SK-N-SH (cell line): ENCODE data around the gene RAVER2. TPM values are rescaled to one million over a fixed set of nuclear protein-coding genes. Genes with fewer than 3 reads are reported as not detected.

Experiments used
- CTCF ChIA-PET: fragments of 300-600, 350-600 bp; formaldehyde crosslinking; extraction: SDS; loops from one replicate; lab custom pipeline; 2021; lab: Yijun Ruan, JAX
- POLR2A ChIA-PET: fragments of 350-600 bp; sonication (Branson Sonifier 250); formaldehyde crosslinking; extraction: SDS; loops from one replicate; lab custom pipeline; 2020; ENCODE audit warnings: antibody characterized with exemption, inconsistent platforms; lab: Yijun Ruan, JAX
- DNase-seq: peaks from one replicate; pipeline ENCODE4 v3.0.0; 2012
- H2AFZ ChIP-seq: fragments of 200-600 bp; sonication (generic); 2 replicates; pipeline ENCODE4 v1.8.1; 2016; ENCODE audit warnings: antibody characterized with exemption, mild to moderate bottlenecking, low read depth
- H3F3A ChIP-seq: fragments of 200-600 bp; sonication (generic); replicated peaks from 2 replicates; pipeline ENCODE3; 2016; ENCODE audit warnings: antibody characterized with exemption, mild to moderate bottlenecking; ENCODE audit not compliant: insufficient read depth
- H3K27ac ChIP-seq, 2 experiments: fragments of 200-500 bp in 1 of 2; fragments of 200-600 bp in 1 of 2; sonication (Bioruptor generic) in 1 of 2; sonication (generic), shearing (Covaris generic) in 1 of 2; 2 replicates each; pipeline versions ENCODE4 v1.5.1 to v1.6.1; 2014 to 2016; ENCODE audit warnings: low read depth in 2 of 2, inconsistent platforms in 1 of 2, low read length in 1 of 2, mild to moderate bottlenecking in 1 of 2, mixed read lengths in 1 of 2
- H3K27me3 ChIP-seq: fragments of 200-600 bp; sonication (generic), shearing (Covaris generic); 2 replicates; pipeline ENCODE4 v1.6.1; 2016; ENCODE audit warnings: mixed run types; ENCODE audit not compliant: insufficient read depth
- H3K36me3 ChIP-seq, 2 experiments: fragments of 200-500 bp in 1 of 2; fragments of 200-600 bp in 1 of 2; sonication (Bioruptor generic) in 1 of 2; sonication (generic) in 1 of 2; replicated peaks in 1 of 2; 2 replicates each; pipeline versions ENCODE3 to v1.5.1; 2014 to 2016; ENCODE audit warnings: low read length in 1 of 2, mild to moderate bottlenecking in 1 of 2; ENCODE audit not compliant: insufficient read depth in 2 of 2, control insufficient read depth in 1 of 2
- H3K4me1 ChIP-seq, 2 experiments: fragments of 200-500 bp in 1 of 2; fragments of 200-600 bp in 1 of 2; sonication (Bioruptor generic) in 1 of 2; sonication (generic), shearing (Covaris generic) in 1 of 2; 2 replicates each; pipeline versions ENCODE4 v1.5.1 to v1.6.1; 2014 to 2016; ENCODE audit warnings: low read depth in 1 of 2, low read length in 1 of 2, mixed run types in 1 of 2; ENCODE audit not compliant: insufficient read depth in 2 of 2, control insufficient read depth in 1 of 2
- H3K4me2 ChIP-seq: fragments of 200-600 bp; sonication (generic), shearing (Covaris generic); 2 replicates; pipeline ENCODE4 v1.6.1; 2017; ENCODE audit warnings: mixed run types
- H3K4me3 ChIP-seq, 2 experiments: fragments of 200-500 bp in 1 of 2; fragments of 200-600 bp in 1 of 2; sonication (Bioruptor generic) in 1 of 2; sonication (generic), shearing (Covaris generic) in 1 of 2; 2 replicates each; pipeline versions ENCODE4 v1.5.1 to v1.8.1; 2014 to 2016; ENCODE audit warnings: low read depth in 2 of 2, inconsistent platforms in 1 of 2, low read length in 1 of 2, mild to moderate bottlenecking in 1 of 2, mixed read lengths in 1 of 2, moderate library complexity in 1 of 2
- H3K79me2 ChIP-seq: fragments of 200-600 bp; sonication (generic); 2 replicates; pipeline ENCODE4 v1.8.1; 2017; ENCODE audit warnings: mild to moderate bottlenecking; ENCODE audit not compliant: insufficient read depth
- H3K9ac ChIP-seq: fragments of 200-600 bp; sonication (generic); 2 replicates; pipeline ENCODE4 v1.6.1; 2017; ENCODE audit warnings: mixed run types
- H3K9me2 ChIP-seq: fragments of 200-600 bp; sonication (generic); 2 replicates; pipeline ENCODE4 v1.6.1; 2017; ENCODE audit warnings: mixed run types
- H3K9me3 ChIP-seq: fragments of 200-600 bp; sonication (generic); 2 replicates; pipeline ENCODE4 v1.6.1; 2017; ENCODE audit warnings: mixed run types, mild to moderate bottlenecking, moderate library complexity
- H4K20me1 ChIP-seq: fragments of 200-600 bp; sonication (generic); 2 replicates; pipeline ENCODE4 v1.6.1; 2017; ENCODE audit warnings: mild to moderate bottlenecking, mixed run types; ENCODE audit not compliant: insufficient read depth
- CHD2 ChIP-seq: fragments of 150-350 bp; IDR thresholded peaks from 2 replicates; pipeline ENCODE4 v1.6.1; 2018; ENCODE audit warnings: low read length; ENCODE audit not compliant: partially characterized antibody
- ELF1 ChIP-seq: IDR thresholded peaks from 2 replicates; pipeline ENCODE4 v1.4.0; 2012
- EP300 ChIP-seq, 2 experiments: IDR thresholded peaks; 2 replicates each; pipeline versions ENCODE4 v1.4.0 to v1.6.1; 2012; ENCODE audit warnings: borderline replicate concordance in 1 of 2, low read depth in 1 of 2, low read length in 1 of 2
- EZH2phosphoT487 ChIP-seq: fragments of 200-600 bp; sonication (generic); IDR thresholded peaks from 2 replicates; pipeline ENCODE4 v1.6.1; 2017; ENCODE audit warnings: low read depth, mixed run types, mild to moderate bottlenecking, antibody characterized with exemption, moderate library complexity, borderline replicate concordance
- FOXJ3 ChIP-seq: sonication (generic); formaldehyde crosslinking; IDR thresholded peaks from 2 replicates; pipeline ENCODE4 v1.5.1; 2020; ENCODE audit warnings: mild to moderate bottlenecking, missing genetic modification reagents
- GATA2 ChIP-seq: sonication (generic); formaldehyde crosslinking; IDR thresholded peaks from 2 replicates; pipeline ENCODE4 v1.5.0; 2020; ENCODE audit warnings: mild to moderate bottlenecking, missing genetic modification reagents
- JUND ChIP-seq: IDR thresholded peaks from 2 replicates; pipeline ENCODE4 v1.4.0; 2012
- PBX3 ChIP-seq: IDR thresholded peaks from 2 replicates; pipeline ENCODE4; 2012
- POLR2AphosphoS5 ChIP-seq: IDR thresholded peaks from 2 replicates; pipeline ENCODE4 v1.6.1; 2012; ENCODE audit warnings: low read depth, low read length
- RAD21 ChIP-seq: IDR thresholded peaks from 2 replicates; pipeline ENCODE4 v1.6.1; 2012; ENCODE audit warnings: mild to moderate bottlenecking, low read length
- RXRA ChIP-seq: IDR thresholded peaks from 2 replicates; pipeline ENCODE4 v1.4.0; 2012; ENCODE audit warnings: low read depth, mild to moderate bottlenecking, borderline replicate concordance
- SIN3A ChIP-seq: IDR thresholded peaks from 2 replicates; pipeline ENCODE4 v1.6.1; 2012; ENCODE audit warnings: low read depth, mild to moderate bottlenecking, low read length, moderate library complexity, borderline replicate concordance
- SMC3 ChIP-seq: IDR thresholded peaks from 2 replicates; pipeline ENCODE4 v1.6.1; 2012; ENCODE audit warnings: low read depth, low read length, improper control_type of control experiment
- TAF1 ChIP-seq: IDR thresholded peaks from 2 replicates; pipeline ENCODE4 v1.6.1; 2012; ENCODE audit warnings: low read depth, mild to moderate bottlenecking, low read length, moderate library complexity, borderline replicate concordance
- TCF12 ChIP-seq: IDR thresholded peaks from 2 replicates; pipeline ENCODE4 v1.4.0; 2012
- USF1 ChIP-seq: IDR thresholded peaks from 2 replicates; pipeline ENCODE4 v1.4.0; 2012; ENCODE audit warnings: low read depth, borderline replicate concordance
- ZBTB33 ChIP-seq: IDR thresholded peaks from 2 replicates; pipeline ENCODE4 v1.4.0; 2012; ENCODE audit warnings: low read depth, borderline replicate concordance
- WGBS: methylation state at CpG from one replicate; pipeline ENCODE4 v1.1.6; 2017; ENCODE audit warnings: low lambda C conversion rate; 5-methylcytosine and 5-hydroxymethylcytosine counted together
- polyA plus RNA-seq, 3 experiments: library from polyadenylated mRNA; depleted of rRNA; stranded (reverse); fragments of >200 nt; gene quantifications; 2 replicates each; pipeline ENCODE4 v1.2.3, GENCODE V29; 2012

Gene RAVER2
- polyA plus RNA-seq, 1 of the 3 experiments (the other 2 are of a cell fraction), result 7.3 TPM

GRCh38 chr1:64856553-64856952 lies 111.7 kb downstream of the RAVER2 start:
- CTCF ChIA-PET, result interaction anchor here (1.0 to 1.1 kb wide), 2 partner anchors 12 to 14 kb away, joined by 3 to 5 read pairs; no protein-coding TSS in a partner anchor
- Histone ChIP-seq H3K27me3 (no peaks in the 10 kb centered on the region), H3K27ac (no peak overlapping the region; a peak in 1 of 4 replicates), H3K4me1 (no peaks in the 10 kb centered on the region; a peak in 1 of 4 replicates), H3K9me3 (no peaks in the 10 kb centered on the region), H3K4me2 (no peak overlapping the region), H4K20me1 (no peaks in the 10 kb centered on the region), H3K4me3 (no peak overlapping the region), H3K9me2 (no peaks in the 10 kb centered on the region), H3F3A (no peaks in the 10 kb centered on the region), H2AFZ (no peak overlapping the region), H3K79me2 (no peaks in the 10 kb centered on the region), H3K36me3 (peaks cover 45 to 71% of the 10 kb centered on the region in 2 experiments), H3K9ac (no peak overlapping the region)
- POLR2A ChIA-PET, result no interaction called here
- TF ChIP-seq SMC3 (no peak), GATA2 (no peak), USF1 (no peak), RXRA (no peak), JUND (no peak), EZH2phosphoT487 (no peak), ZBTB33 (no peak), ELF1 (no peak), TAF1 (no peak), CHD2 (no peak), FOXJ3 (no peak), EP300 (IDR thresholded peaks at IDR 0.05; ENCODE audit: borderline replicate concordance in 1 of 2, low read depth in 1 of 2, low read length in 1 of 2) (no peak), TCF12 (no peak), POLR2AphosphoS5 (no peak), SIN3A (no peak), RAD21 (no peak), PBX3 (no peak)
- 94% methylated on average over 6 of the region's 10 CpGs for WGBS
- no peak for DNase-seq
